ENCODE measurements around the gene PDGFD.

Gene PDGFD

GRCh38 chr11:104093426-104094280 lies 70.3 kb downstream of the PDGFD start:
- no peak for DNase-seq (ENCODE audit: low spot score)

- no peak for DNase-seq (ENCODE audit: low spot score)
These were observed 71.2 kb downstream of the PDGFD start for GRCh38 chr11:104092744-104093143.

GRCh38 chr11:104091281-104092096 lies 72.5 kb downstream of the PDGFD start:
- DNase-seq (ENCODE audit: low spot score): no peak

- no peak for DNase-seq (ENCODE audit: low spot score)
These were observed 73.2 kb downstream of the PDGFD start for GRCh38 chr11:104090767-104091166.

- no peak for DNase-seq (ENCODE audit: low spot score)
These were observed 74.5 kb downstream of the PDGFD start for GRCh38 chr11:104089481-104089880.

- no peak for DNase-seq (ENCODE audit: low spot score)
These were observed 77.3 kb downstream of the PDGFD start for GRCh38 chr11:104086621-104087020.

GRCh38 chr11:104078995-104079394 lies 85.0 kb downstream of the PDGFD start:
- no peak for DNase-seq (ENCODE audit: low spot score)

GRCh38 chr11:104078245-104078644 lies 85.7 kb downstream of the PDGFD start:
- DNase-seq (ENCODE audit: low spot score): no peak

- peak; percentile 44 for DNase-seq (ENCODE audit: low spot score)
These were observed 87.5 kb downstream of the PDGFD start for GRCh38 chr11:104076455-104076854.

- DNase-seq (ENCODE audit: low spot score): no peak
These were observed 88.2 kb downstream of the PDGFD start for GRCh38 chr11:104075706-104076105.

GRCh38 chr11:104075091-104075490 lies 88.9 kb downstream of the PDGFD start:
- no peak for DNase-seq (ENCODE audit: low spot score)

- DNase-seq (ENCODE audit: low spot score): peak; percentile 55
These were observed 89.8 kb downstream of the PDGFD start for GRCh38 chr11:104073950-104074705.

- no peak for DNase-seq (ENCODE audit: low spot score)
These were observed 96.4 kb downstream of the PDGFD start for GRCh38 chr11:104067534-104067933.

- no peak for DNase-seq (ENCODE audit: low spot score)
These were observed 99.8 kb downstream of the PDGFD start for GRCh38 chr11:104064034-104064630.

GRCh38 chr11:104061853-104062521 lies 102.0 kb downstream of the PDGFD start:
- DNase-seq (ENCODE audit: low spot score): no peak

- no peak for DNase-seq (ENCODE audit: low spot score)
These were observed 103.1 kb downstream of the PDGFD start for GRCh38 chr11:104060820-104061219.

GRCh38 chr11:104060004-104060794 lies 103.7 kb downstream of the PDGFD start:
- no peak for DNase-seq (ENCODE audit: low spot score)

- no peak for DNase-seq (ENCODE audit: low spot score)
These were observed 105.3 kb downstream of the PDGFD start for GRCh38 chr11:104058680-104059079.

GRCh38 chr11:104057908-104058307 lies 106.0 kb downstream of the PDGFD start:
- DNase-seq (ENCODE audit: low spot score): no peak

- DNase-seq (ENCODE audit: low spot score): no peak
These were observed 108.4 kb downstream of the PDGFD start for GRCh38 chr11:104055596-104055995.
